ENCODE data around the gene NUB1. TPM values are rescaled to one million over a fixed set of nuclear protein-coding genes. Genes with fewer than 3 reads are reported as not detected.

Gene NUB1
- polyA plus RNA-seq, 1 donor (not counting 4 experiments of a cell fraction or from before 2014, with no cell fraction given), result 34.6 TPM

GRCh38 chr7:151321341-151321740 lies 20.3 kb upstream of the NUB1 start:
- FAIRE-seq (no peak), DNase-seq (ENCODE audit: low read depth, low spot score) (no peak)
- no peak overlapping the region for H3K4me3 ChIP-seq (ENCODE audit: control insufficient read depth in 2 of 3, extremely low read depth in 1 of 3, insufficient read depth in 2 of 3, low read depth in 1 of 3, low read length in 3 of 3)
- no peaks in the 10 kb centered on the region for H3K36me3 ChIP-seq (ENCODE audit: control insufficient read depth in 2 of 2, extremely low read depth in 1 of 2, insufficient read depth in 2 of 2, low read length in 2 of 2)
- dilution Hi-C loops (cut with MboI; ENCODE audit: extremely low pct_ligation_motif_present, low sequenced_read_pairs), result no loop called here
- H3K4me1 ChIP-seq (ENCODE audit: control insufficient read depth, extremely low read depth, insufficient read depth, low read length), result no peaks in the 10 kb centered on the region
- no peaks in the 10 kb centered on the region for H4K20me1 ChIP-seq (ENCODE audit: control insufficient read depth, extremely low read depth, insufficient read depth, low read length)
- no peak overlapping the region for H3K4me2 ChIP-seq (ENCODE audit: control insufficient read depth, extremely low read depth, insufficient read depth, low read depth, low read length)
- no peaks in the 10 kb centered on the region for H3K9me1 ChIP-seq (ENCODE audit: control insufficient read depth, extremely low read depth, insufficient read depth, low read length)
- peaks cover 6% of the 10 kb centered on the region for H3K9me3 ChIP-seq (ENCODE audit: control insufficient read depth, low read depth, low read length)
- no peak overlapping the region for H3K9ac ChIP-seq (ENCODE audit: control insufficient read depth, extremely low read depth, insufficient read depth, low read length)
- TF ChIP-seq CTCF (optimal IDR thresholded peaks at IDR 0.05 in 1 of 3, IDR thresholded peaks at IDR 0.05 in 1 of 3, conservative IDR thresholded peaks at IDR 0.05 in 1 of 3; ENCODE audit: extremely low read depth in 1 of 3, insufficient read depth in 2 of 3, low read length in 3 of 3) (no peak), EZH2 (IDR thresholded peaks at IDR 0.05; ENCODE audit: low read length) (no peak)
- no peaks in the 10 kb centered on the region for H3K27me3 ChIP-seq (ENCODE audit: control insufficient read depth, extremely low read depth, insufficient read depth, low read length)
- no peak overlapping the region for H2AFZ ChIP-seq (ENCODE audit: control insufficient read depth, low read length)
- H3K27ac ChIP-seq (ENCODE audit: control insufficient read depth, insufficient read depth, low read length), result no peak overlapping the region
- no peaks in the 10 kb centered on the region for H3K79me2 ChIP-seq (ENCODE audit: control insufficient read depth, insufficient read depth, low read length)

DNA sequence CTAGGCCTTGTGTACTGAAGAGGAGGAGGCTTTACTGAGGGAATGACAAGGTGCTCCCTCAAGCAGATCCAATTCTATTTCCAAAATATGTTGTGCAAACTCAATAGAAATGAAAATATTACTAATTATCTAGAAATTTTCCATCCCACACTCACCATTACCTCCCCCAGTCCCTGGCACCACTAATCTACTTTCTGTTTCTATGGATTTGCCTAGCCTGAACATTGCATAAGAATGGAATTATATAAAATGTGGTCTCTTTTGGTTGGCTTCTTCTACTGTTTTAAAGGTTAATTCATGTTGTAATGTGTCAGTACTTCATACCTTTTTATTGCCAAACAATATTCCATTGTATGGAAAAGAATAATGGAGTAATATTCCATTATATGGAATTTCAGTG lies 18.7 kb upstream of the NUB1 start:
- Histone ChIP-seq H3K27me3 (ENCODE audit: control insufficient read depth, extremely low read depth, insufficient read depth, low read length) (no peaks in the 10 kb centered on the region), H3K4me3 (ENCODE audit: control insufficient read depth in 2 of 3, extremely low read depth in 1 of 3, insufficient read depth in 2 of 3, low read depth in 1 of 3, low read length in 3 of 3) (no peak overlapping the region), H2AFZ (ENCODE audit: control insufficient read depth, low read length) (no peak overlapping the region), H3K79me2 (ENCODE audit: control insufficient read depth, insufficient read depth, low read length) (no peaks in the 10 kb centered on the region), H3K9ac (ENCODE audit: control insufficient read depth, extremely low read depth, insufficient read depth, low read length) (no peak overlapping the region), H3K27ac (ENCODE audit: control insufficient read depth, insufficient read depth, low read length) (no peak overlapping the region), H3K9me1 (ENCODE audit: control insufficient read depth, extremely low read depth, insufficient read depth, low read length) (no peaks in the 10 kb centered on the region), H4K20me1 (ENCODE audit: control insufficient read depth, extremely low read depth, insufficient read depth, low read length) (no peaks in the 10 kb centered on the region), H3K9me3 (ENCODE audit: control insufficient read depth, low read depth, low read length) (peaks cover 6% of the 10 kb centered on the region), H3K4me2 (ENCODE audit: control insufficient read depth, extremely low read depth, insufficient read depth, low read depth, low read length) (no peak overlapping the region), H3K4me1 (ENCODE audit: control insufficient read depth, extremely low read depth, insufficient read depth, low read length) (no peaks in the 10 kb centered on the region), H3K36me3 (ENCODE audit: control insufficient read depth in 2 of 2, extremely low read depth in 1 of 2, insufficient read depth in 2 of 2, low read length in 2 of 2) (no peaks in the 10 kb centered on the region)
- dilution Hi-C loops (cut with MboI; ENCODE audit: extremely low pct_ligation_motif_present, low sequenced_read_pairs), result no loop called here
- no peak for TF ChIP-seq EZH2 (IDR thresholded peaks at IDR 0.05; ENCODE audit: low read length)
- no peak for TF ChIP-seq CTCF (optimal IDR thresholded peaks at IDR 0.05 in 1 of 3, IDR thresholded peaks at IDR 0.05 in 1 of 3, conservative IDR thresholded peaks at IDR 0.05 in 1 of 3; ENCODE audit: extremely low read depth in 1 of 3, insufficient read depth in 2 of 3, low read length in 3 of 3)
- no peak for DNase-seq (ENCODE audit: low read depth, low spot score)
- no peak for FAIRE-seq
